GM19452 (cell line): Measurements from ENCODE around the gene EPB41L4A.
A peak's percentile ranks its signal among the peaks of the same experiment; 100 is the strongest.

ENCODE experiments used
- ATAC-seq: cut with Tn5 transposase; IDR thresholded peaks from one replicate; pipeline ENCODE4 v1.9.1; 2021; ENCODE audit not compliant: unreplicated experiment

EPB41L4A gene

GRCh38 chr5:112165897-112166737 is 253.0 kb downstream of the EPB41L4A start:
- ATAC-seq = no peak

GRCh38 chr5:112165399-112165798 is 253.7 kb downstream of the EPB41L4A start:
- no peak for ATAC-seq

GRCh38 chr5:112163435-112163834 is 255.6 kb downstream of the EPB41L4A start:
- no peak for ATAC-seq

GRCh38 chr5:112161392-112161748 is 257.7 kb downstream of the EPB41L4A start:
- no peak for ATAC-seq

GRCh38 chr5:112160652-112161391 is 258.3 kb downstream of the EPB41L4A start:
- ATAC-seq = peak; percentile 95

GRCh38 chr5:112159435-112159834 is 259.6 kb downstream of the EPB41L4A start:
- no peak for ATAC-seq

GRCh38 chr5:112156211-112156610 is 262.9 kb downstream of the EPB41L4A start:
- no peak for ATAC-seq

GRCh38 chr5:112154940-112155686 is 264.0 kb downstream of the EPB41L4A start:
- ATAC-seq = no peak

GRCh38 chr5:112149727-112150126 is 269.4 kb downstream of the EPB41L4A start:
- ATAC-seq = no peak

GRCh38 chr5:112146323-112147226 is 272.5 kb downstream of the EPB41L4A start:
- ATAC-seq = peak; percentile 86

GRCh38 chr5:112143690-112144089 is 275.4 kb downstream of the EPB41L4A start:
- ATAC-seq = no peak

GRCh38 chr5:112142769-112143270 is 276.3 kb downstream of the EPB41L4A start:
- no peak for ATAC-seq

- ATAC-seq = no peak
These were observed 277.5 kb downstream of the EPB41L4A start for GRCh38 chr5:112141582-112141981.

- no peak for ATAC-seq
These were observed 280.6 kb downstream of the EPB41L4A start for GRCh38 chr5:112138526-112138925.

GRCh38 chr5:112136773-112137172 is 282.3 kb downstream of the EPB41L4A start:
- ATAC-seq = no peak

- no peak for ATAC-seq
These were observed 291.2 kb downstream of the EPB41L4A start for GRCh38 chr5:112127861-112128260.

- no peak for ATAC-seq
These were observed 292.1 kb downstream of the EPB41L4A start for GRCh38 chr5:112126982-112127381.

GRCh38 chr5:112125903-112126302 is 293.2 kb downstream of the EPB41L4A start:
- ATAC-seq = no peak

- ATAC-seq = no peak
These were observed 294.3 kb downstream of the EPB41L4A start for GRCh38 chr5:112124788-112125187.

- ATAC-seq = no peak
These were observed 296.0 kb downstream of the EPB41L4A start for GRCh38 chr5:112123086-112123485.
